Upper lobe of left lung (tissue), 4 donors: Measurements from ENCODE around the gene SPEN.

Experiments used
- POLR2A ChIP-seq, 4 donors: fragments of 450-650 bp; IDR thresholded peaks; one replicate each; pipeline ENCODE4 v1.5.1; 2016 to 2017; ENCODE audit warnings: antibody characterized with exemption in 4 of 4, mild to moderate bottlenecking in 2 of 4
- POLR2AphosphoS5 ChIP-seq, 2 donors: sonication (generic); formaldehyde crosslinking; IDR thresholded peaks; one replicate each; pipeline ENCODE4 v1.5.1; 2017; ENCODE audit warnings: antibody characterized with exemption in 2 of 2
- TF ChIP-seq, protein P1 (sequence below), 6 experiments: fragments of 450-650 bp in 4 of 6; fragments of 200-600 bp in 2 of 6; sonication (generic) in 2 of 6; IDR thresholded peaks; one replicate each; pipeline ENCODE4 v1.5.1; 2016 to 2019; ENCODE audit warnings: antibody characterized with exemption in 6 of 6

DNA sequence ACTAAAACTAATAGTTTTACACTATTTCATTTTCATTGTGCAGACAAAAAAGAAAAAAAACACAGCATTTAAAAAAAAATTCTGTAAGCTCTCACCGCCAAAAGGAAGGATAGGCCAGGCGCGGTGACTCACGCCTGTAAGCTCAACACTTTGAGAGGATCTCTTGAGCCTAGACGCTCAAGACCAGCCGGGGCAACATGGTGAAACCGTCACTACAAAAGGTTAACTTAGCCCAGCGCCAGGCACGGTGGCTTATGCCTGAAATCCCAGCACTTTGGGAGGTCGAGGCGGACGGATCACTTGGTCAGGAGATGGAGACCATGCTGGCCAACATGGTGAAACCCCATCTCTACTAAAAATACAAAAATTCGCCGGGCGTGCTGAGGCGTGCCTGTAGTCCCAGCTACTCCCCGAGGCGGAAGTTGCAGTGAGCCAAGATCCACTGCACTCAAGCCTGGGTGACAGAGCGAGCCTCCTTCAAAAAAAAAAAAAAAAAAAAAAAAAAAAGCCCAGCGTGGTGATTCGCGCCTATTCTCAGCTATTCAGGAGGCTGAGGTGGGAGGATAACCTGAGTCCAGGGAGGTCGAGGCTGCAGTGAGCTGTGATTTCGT is 14.3 kb upstream of the SPEN start:
- TF ChIP-seq POLR2A (IDR thresholded peaks at IDR 0.05): peak in 2 of 4 donors; percentile 31 to 34
- TF ChIP-seq, protein P1, sequence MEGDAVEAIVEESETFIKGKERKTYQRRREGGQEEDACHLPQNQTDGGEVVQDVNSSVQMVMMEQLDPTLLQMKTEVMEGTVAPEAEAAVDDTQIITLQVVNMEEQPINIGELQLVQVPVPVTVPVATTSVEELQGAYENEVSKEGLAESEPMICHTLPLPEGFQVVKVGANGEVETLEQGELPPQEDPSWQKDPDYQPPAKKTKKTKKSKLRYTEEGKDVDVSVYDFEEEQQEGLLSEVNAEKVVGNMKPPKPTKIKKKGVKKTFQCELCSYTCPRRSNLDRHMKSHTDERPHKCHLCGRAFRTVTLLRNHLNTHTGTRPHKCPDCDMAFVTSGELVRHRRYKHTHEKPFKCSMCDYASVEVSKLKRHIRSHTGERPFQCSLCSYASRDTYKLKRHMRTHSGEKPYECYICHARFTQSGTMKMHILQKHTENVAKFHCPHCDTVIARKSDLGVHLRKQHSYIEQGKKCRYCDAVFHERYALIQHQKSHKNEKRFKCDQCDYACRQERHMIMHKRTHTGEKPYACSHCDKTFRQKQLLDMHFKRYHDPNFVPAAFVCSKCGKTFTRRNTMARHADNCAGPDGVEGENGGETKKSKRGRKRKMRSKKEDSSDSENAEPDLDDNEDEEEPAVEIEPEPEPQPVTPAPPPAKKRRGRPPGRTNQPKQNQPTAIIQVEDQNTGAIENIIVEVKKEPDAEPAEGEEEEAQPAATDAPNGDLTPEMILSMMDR (IDR thresholded peaks at IDR 0.05): peak in 1 of 6 experiments; percentile 10
- TF ChIP-seq POLR2AphosphoS5 (IDR thresholded peaks at IDR 0.05): peak in 1 of 2 donors; percentile 37
